Mucosa of stomach (tissue), 1 donor: ENCODE measurements around the gene GART.
"Not testable (repeated sequence)": the region's sequence is repeated elsewhere in the genome, so short reads cannot be mapped to it uniquely, and the experiment has no call there.

Experiments used
- H3K27me3 ChIP-seq: one replicate; pipeline ENCODE4 v1.7.0; 2013; ENCODE audit warnings: mild to moderate bottlenecking, low read length; ENCODE audit not compliant: control insufficient read depth, insufficient read depth
- H3K36me3 ChIP-seq: one replicate; pipeline ENCODE4 v1.7.0; 2013; ENCODE audit warnings: low read length; ENCODE audit not compliant: control insufficient read depth, insufficient read depth
- H3K4me1 ChIP-seq: one replicate; pipeline ENCODE4 v1.7.0; 2013; ENCODE audit warnings: mild to moderate bottlenecking, low read length; ENCODE audit not compliant: control insufficient read depth, insufficient read depth
- H3K4me3 ChIP-seq: one replicate; pipeline ENCODE4 v1.7.0; 2013; ENCODE audit warnings: low read length
- H3K9ac ChIP-seq: one replicate; pipeline ENCODE4 v1.7.0; 2013; ENCODE audit warnings: mild to moderate bottlenecking, low read length, moderate library complexity
- H3K9me3 ChIP-seq: one replicate; pipeline ENCODE4 v1.7.0; 2013; ENCODE audit warnings: mild to moderate bottlenecking, low read length, moderate library complexity; ENCODE audit not compliant: control insufficient read depth
- donor health status: Pancreatic carcinoma.

The GART gene

GRCh38 chr21:33477066-33477465 lies 64.9 kb downstream of the GART start:
- no peaks in the 10 kb centered on the region for H3K9me3 ChIP-seq
- no peak overlapping the region for H3K4me3 ChIP-seq
- no peaks in the 10 kb centered on the region for H3K36me3 ChIP-seq
- H3K4me1 ChIP-seq: no peaks in the 10 kb centered on the region
- no peak overlapping the region for H3K9ac ChIP-seq
- no peaks in the 10 kb centered on the region for H3K27me3 ChIP-seq

GRCh38 chr21:33473344-33473743 lies 68.6 kb downstream of the GART start:
- no peak overlapping the region for H3K9ac ChIP-seq
- H3K4me3 ChIP-seq: no peak overlapping the region
- H3K27me3 ChIP-seq: no peaks in the 10 kb centered on the region
- no peaks in the 10 kb centered on the region for H3K9me3 ChIP-seq
- H3K36me3 ChIP-seq: no peaks in the 10 kb centered on the region
- H3K4me1 ChIP-seq: no peaks in the 10 kb centered on the region

- no peaks in the 10 kb centered on the region for H3K27me3 ChIP-seq
- H3K4me1 ChIP-seq: no peaks in the 10 kb centered on the region
- H3K36me3 ChIP-seq: no peaks in the 10 kb centered on the region
- no peak overlapping the region for H3K4me3 ChIP-seq
- no peaks in the 10 kb centered on the region for H3K9me3 ChIP-seq
- H3K9ac ChIP-seq: no peak overlapping the region
Observed at GRCh38 chr21:33470701-33471100, 71.2 kb downstream of the GART start.

GRCh38 chr21:33469183-33469582 lies 72.7 kb downstream of the GART start:
- not testable (repeated sequence) for H3K9ac ChIP-seq, H3K9me3 ChIP-seq, H3K4me3 ChIP-seq, H3K4me1 ChIP-seq, H3K36me3 ChIP-seq, H3K27me3 ChIP-seq

- Histone ChIP-seq H3K4me1 (no peaks in the 10 kb centered on the region), H3K4me3 (no peak overlapping the region), H3K27me3 (no peaks in the 10 kb centered on the region), H3K9me3 (no peaks in the 10 kb centered on the region), H3K9ac (no peak overlapping the region), H3K36me3 (no peaks in the 10 kb centered on the region)
Observed at GRCh38 chr21:33461538-33462250, 80.2 kb downstream of the GART start.

GRCh38 chr21:33458861-33459260 lies 83.1 kb downstream of the GART start:
- Histone ChIP-seq H3K36me3 (no peaks in the 10 kb centered on the region), H3K4me1 (no peaks in the 10 kb centered on the region)

GRCh38 chr21:33455686-33456446 lies 86.1 kb downstream of the GART start:
- Histone ChIP-seq H3K4me3 (no peak overlapping the region), H3K27me3 (no peaks in the 10 kb centered on the region), H3K36me3 (no peaks in the 10 kb centered on the region), H3K4me1 (peaks cover 10% of the 10 kb centered on the region), H3K9me3 (no peaks in the 10 kb centered on the region), H3K9ac (no peak overlapping the region)

More at GRCh38 chr21:33458861-33459260, 83.1 kb downstream of the GART start:
- Histone ChIP-seq H3K4me3 (no peak overlapping the region), H3K27me3 (no peaks in the 10 kb centered on the region), H3K9me3 (no peaks in the 10 kb centered on the region), H3K9ac (no peak overlapping the region)
